Epithelial cell of esophagus (primary cell): ENCODE data around the gene SHH.

Experiments
- DNase-seq: peaks from one replicate; pipeline ENCODE4 v3.0.0; 2010; ENCODE audit warnings: low read depth
- H3K4me3 ChIP-seq: 2 replicates; pipeline ENCODE4 v1.5.1; 2011; ENCODE audit warnings: mild to moderate bottlenecking, low read length, control low read depth
- CTCF ChIP-seq: IDR thresholded peaks from 2 replicates; pipeline ENCODE4 v1.5.1; 2011; ENCODE audit warnings: low read depth, mild to moderate bottlenecking, low read length, control low read depth, inconsistent platforms; ENCODE audit not compliant: insufficient read depth; ENCODE audit errors: missing control alignments

SHH gene

GRCh38 chr7:155856656-155857055 lies 44.4 kb upstream of the SHH start:
- no peak for TF ChIP-seq CTCF
- no peak overlapping the region for H3K4me3 ChIP-seq
- DNase-seq = no peak

- DNase-seq = no peak
- no peak for TF ChIP-seq CTCF
- no peak overlapping the region for H3K4me3 ChIP-seq
Measured at GRCh38 chr7:155852426-155853301, 40.4 kb upstream of the SHH start.

GRCh38 chr7:155851892-155852291 lies 39.6 kb upstream of the SHH start:
- no peak for DNase-seq
- H3K4me3 ChIP-seq = no peak overlapping the region
- TF ChIP-seq CTCF = no peak

GRCh38 chr7:155850766-155851678 lies 38.8 kb upstream of the SHH start:
- no peak for TF ChIP-seq CTCF
- DNase-seq = no peak
- no peak overlapping the region for H3K4me3 ChIP-seq

- DNase-seq = no peak
- no peak overlapping the region for H3K4me3 ChIP-seq
- TF ChIP-seq CTCF = no peak
Measured at GRCh38 chr7:155850001-155850436, 37.8 kb upstream of the SHH start.

- H3K4me3 ChIP-seq = no peak overlapping the region
- TF ChIP-seq CTCF = no peak
- no peak for DNase-seq
Measured at GRCh38 chr7:155848691-155849669, 36.7 kb upstream of the SHH start.
